K562 (cell line): ENCODE data around the gene RGMB.

Experiments used
- DLX4 ChIP-seq: fragments of 250-450 bp; sonication (Bioruptor Pico); IDR thresholded peaks from 2 replicates; pipeline ENCODE4 v1.6.1; 2021; ENCODE audit warnings: mild to moderate bottlenecking
- ELF1 ChIP-seq: fragments of 200-800 bp; sonication (Bioruptor generic); IDR thresholded peaks from 2 replicates; pipeline ENCODE4 v1.6.1; 2016; ENCODE audit warnings: missing genetic modification characterization, missing compliant biosample characterization
- KAT7 ChIP-seq: sonication (generic); formaldehyde crosslinking; IDR thresholded peaks from 2 replicates; pipeline ENCODE4 v1.8.0; 2022; ENCODE audit warnings: missing genetic modification reagents, mild to moderate bottlenecking, borderline replicate concordance
- NR2C2 ChIP-seq, 2 experiments: fragments of 200-800 bp in 1 of 2; sonication (Bioruptor generic) in 1 of 2; sonication (generic) in 1 of 2; formaldehyde crosslinking in 1 of 2; IDR thresholded peaks; 2 replicates each; pipeline versions ENCODE4 v1.6.1 to v1.8.0; 2016 to 2022; ENCODE audit warnings: mild to moderate bottlenecking in 1 of 2, missing compliant biosample characterization in 1 of 2, missing genetic modification characterization in 1 of 2, missing genetic modification reagents in 1 of 2

- no peak for TF ChIP-seq DLX4 (CRISPR knock-in tag)
- no peak for TF ChIP-seq NR2C2 (CRISPR knock-in tag; IDR thresholded peaks at IDR 0.05)
- TF ChIP-seq NR2C2 (tag; IDR thresholded peaks at IDR 0.05), result no peak
- TF ChIP-seq ELF1 (tag), result no peak
- TF ChIP-seq KAT7 (CRISPR knock-in tag), result no peak
These were observed 24.4 kb upstream of the RGMB start for GRCh38 chr5:98749046-98749445.
